ENCODE results near the gene TSFM. TPM values are rescaled to one million over a fixed set of nuclear protein-coding genes. Genes with fewer than 3 reads are reported as not detected.

Gene TSFM
- total and polyA plus RNA-seq, 11 donors, result 37.6 to 80.8 (median 45.4) TPM

GRCh38 chr12:57808351-57808750 lies 25.8 kb downstream of the TSFM start:
- no peak overlapping the region for H3K27ac ChIP-seq
- no peak for TF ChIP-seq POLR2A (IDR thresholded peaks at IDR 0.05)
- H3K36me3 ChIP-seq, result peaks cover 0 to 94% (median 83%) of the 10 kb centered on the region in 9 donors
- intact Hi-C loops (cut with DNase I), result loop anchor here in 1 of 10 donors (10.0 kb wide), 1 partner anchor 96 kb away; no protein-coding TSS in a partner anchor
- no peak overlapping the region for H3K4me3 ChIP-seq
- ATAC-seq, result no peak
- peaks cover 0 to 6% (median 1%) of the 10 kb centered on the region in 12 donors for H3K4me1 ChIP-seq
- H3K9me3 ChIP-seq, result no peaks in the 10 kb centered on the region
- no peak for DNase-seq
- H3K27me3 ChIP-seq, result no peaks in the 10 kb centered on the region
- 90 to 94% (median 92%) methylated on average over 5 of the region's 5 CpGs for WGBS, 4 donors

- ATAC-seq (no peak), DNase-seq (no peak)
- TF ChIP-seq CTCF (IDR thresholded peaks at IDR 0.05) (no peak), POLR2A (IDR thresholded peaks at IDR 0.05) (no peak)
- peaks cover 0 to 90% (median 79%) of the 10 kb centered on the region in 9 donors for H3K36me3 ChIP-seq
- H3K9me3 ChIP-seq, result no peaks in the 10 kb centered on the region
- WGBS, 4 donors, result 88 to 98% (median 95%) methylated on average over 3 of the region's 3 CpGs
- no peak overlapping the region for H3K27ac ChIP-seq
- H3K27me3 ChIP-seq, result no peaks in the 10 kb centered on the region
- H3K4me1 ChIP-seq, result peaks cover 0 to 7% (median 5%) of the 10 kb centered on the region in 12 donors
- intact Hi-C loops (cut with DNase I), result loop anchor here in 1 of 10 donors (10.0 kb wide), 1 partner anchor 95 kb away; no protein-coding TSS in a partner anchor
- H3K4me3 ChIP-seq, result no peak overlapping the region
Observed at GRCh38 chr12:57809425-57809824, 26.8 kb downstream of the TSFM start.

- DNase-seq (no peak), ATAC-seq (no peak)
- TF ChIP-seq CTCF (IDR thresholded peaks at IDR 0.05) (no peak), POLR2A (IDR thresholded peaks at IDR 0.05) (no peak)
- no peak overlapping the region for H3K27ac ChIP-seq
- intact Hi-C loops (cut with DNase I), result no loop called here
- no peak overlapping the region for H3K4me3 ChIP-seq
- H3K36me3 ChIP-seq, result peaks cover 0 to 80% (median 71%) of the 10 kb centered on the region in 9 donors
- H3K4me1 ChIP-seq, result peaks cover under 1 to 17% (median 13%) of the 10 kb centered on the region in 12 donors
- 86 to 93% (median 92%) methylated on average over 5 of the region's 5 CpGs for WGBS, 4 donors
- H3K9me3 ChIP-seq, result no peaks in the 10 kb centered on the region
- H3K27me3 ChIP-seq, result no peaks in the 10 kb centered on the region
Observed at GRCh38 chr12:57810450-57810849, 27.9 kb downstream of the TSFM start.

GRCh38 chr12:57811028-57811755 lies 28.6 kb downstream of the TSFM start:
- ATAC-seq (no peak), DNase-seq (no peak)
- WGBS, 4 donors, result 92 to 94% (median 93%) methylated on average over 10 of the region's 10 CpGs
- H3K9me3 ChIP-seq, result no peaks in the 10 kb centered on the region
- H3K4me1 ChIP-seq, result peaks cover 5 to 25% (median 21%) of the 10 kb centered on the region in 12 donors
- H3K27me3 ChIP-seq, result no peaks in the 10 kb centered on the region
- H3K4me3 ChIP-seq, result no peak overlapping the region
- intact Hi-C loops (cut with DNase I), result no loop called here
- no peak for TF ChIP-seq CTCF (IDR thresholded peaks at IDR 0.05)
- TF ChIP-seq POLR2A (IDR thresholded peaks at IDR 0.05), result no peak
- H3K36me3 ChIP-seq, result peaks cover 0 to 77% (median 68%) of the 10 kb centered on the region in 9 donors
- no peak overlapping the region for H3K27ac ChIP-seq
